PC-3 (cell line): ENCODE data around the gene SHROOM1. TPM values are rescaled to one million over a fixed set of nuclear protein-coding genes. Genes with fewer than 3 reads are reported as not detected.

ENCODE experiments used
- ATAC-seq: fragments of 200-7000 bp; cut with Tn5 transposase; 2 replicates; pipeline ENCODE4 v1.9.1; 2020; ENCODE audit warnings: mild to moderate bottlenecking, moderate library complexity
- BruUV-seq: library from RNA; stranded (reverse); fragments of 400-500 nt; replicated peaks from 2 replicates; lab custom pipeline; 2021; lab: Mats Ljungman, UMichigan
- CTCF ChIA-PET: fragments of 300-600 bp; sonication (Branson Sonifier 250); formaldehyde crosslinking; loops from one replicate; lab custom pipeline; 2022; ENCODE audit warnings: antibody characterized with exemption; lab: Charles Lee
- POLR2A ChIA-PET: fragments of 300-600 bp; sonication (Branson Sonifier 250); formaldehyde crosslinking; loops from one replicate; lab custom pipeline; 2022; ENCODE audit warnings: antibody characterized with exemption; ENCODE audit not compliant: unreplicated experiment; lab: Charles Lee
- DNase-seq: peaks from one replicate; pipeline ENCODE4 v3.0.0-alpha.2; 2015
- H2AFZ ChIP-seq: fragments of 300-600 bp; sonication (generic); 2 replicates; pipeline ENCODE4 v1.6.0; 2016; ENCODE audit warnings: antibody characterized with exemption, low read length
- H3F3A ChIP-seq: fragments of 300-600 bp; sonication (generic); one replicate; pipeline ENCODE4 v1.6.0; 2017; ENCODE audit warnings: antibody characterized with exemption, low read length, control low read depth, mild to moderate bottlenecking; ENCODE audit not compliant: unreplicated experiment
- H3K27ac ChIP-seq: fragments of 300-600 bp; sonication (generic); 2 replicates; pipeline ENCODE4 v1.5.1; 2016; ENCODE audit warnings: mild to moderate bottlenecking, low read length
- H3K27me3 ChIP-seq: fragments of 300-600 bp; sonication (generic); 2 replicates; pipeline ENCODE4 v1.6.1; 2016; ENCODE audit warnings: low read length, mixed read lengths
- H3K36me3 ChIP-seq: fragments of 300-600 bp; sonication (generic); 2 replicates; pipeline ENCODE4 v1.6.1; 2016; ENCODE audit warnings: low read depth, mixed run types, low read length, mixed read lengths
- H3K4me1 ChIP-seq: fragments of 300-600 bp; sonication (generic); 2 replicates; pipeline ENCODE4 v1.5.1; 2016; ENCODE audit warnings: low read length; ENCODE audit not compliant: insufficient read depth
- H3K4me2 ChIP-seq: fragments of 300-600 bp; sonication (generic); 2 replicates; pipeline ENCODE4 v1.6.0; 2016; ENCODE audit warnings: low read length
- H3K4me3 ChIP-seq: fragments of 300-600 bp; sonication (generic); 2 replicates; pipeline ENCODE4 v1.5.1; 2016; ENCODE audit warnings: mild to moderate bottlenecking, low read length, mixed read lengths
- H3K79me2 ChIP-seq: fragments of 300-600 bp; sonication (generic); 2 replicates; pipeline ENCODE4 v1.6.1; 2017; ENCODE audit warnings: low read length, mixed read lengths
- H3K9ac ChIP-seq: fragments of 300-600 bp; sonication (generic); 2 replicates; pipeline ENCODE4 v1.6.0; 2016; ENCODE audit warnings: mild to moderate bottlenecking, low read length
- H3K9me2 ChIP-seq: fragments of 300-600 bp; sonication (generic); replicated peaks from 2 replicates; pipeline ENCODE4 v1.6.1; 2016; ENCODE audit warnings: mixed run types, low read length, mixed read lengths
- H3K9me3 ChIP-seq: fragments of 300-600 bp; sonication (generic); 2 replicates; pipeline ENCODE4 v1.6.1; 2016; ENCODE audit warnings: low read length, mixed read lengths
- H4K20me1 ChIP-seq: fragments of 300-600 bp; sonication (generic); 2 replicates; pipeline ENCODE4 v1.6.1; 2016; ENCODE audit warnings: low read length, mixed read lengths
- EZH2 ChIP-seq: fragments of 300-600 bp; sonication (generic); IDR thresholded peaks from one replicate; pipeline ENCODE4 v1.6.1; 2017; ENCODE audit warnings: antibody characterized with exemption, mild to moderate bottlenecking, low read length; ENCODE audit not compliant: unreplicated experiment
- EZH2phosphoT487 ChIP-seq: fragments of 300-600 bp; sonication (generic); IDR thresholded peaks from 2 replicates; pipeline ENCODE4 v1.6.1; 2018; ENCODE audit warnings: mild to moderate bottlenecking, antibody characterized with exemption, low read length, borderline replicate concordance
- intact Hi-C: fragments of 100-400 bp; cut with micrococcal nuclease; formaldehyde crosslinking; loops from 2 replicates; pipeline ENCODE4 v1.9.0; 2023
- total RNA-seq: library from RNA; depleted of rRNA; stranded (reverse); fragments of >200 nt; gene quantifications from 2 replicates; pipeline ENCODE4 v1.2.3, GENCODE V29; 2014
- TF ChIP-seq, protein P1 (sequence below): fragments of 300-600 bp; sonication (generic); conservative IDR thresholded peaks from 2 replicates; pipeline ENCODE4 v1.5.1; 2017; ENCODE audit warnings: antibody characterized with exemption, low read depth, mild to moderate bottlenecking, low read length

SHROOM1 gene
- total RNA-seq, 1 experiment from 2014 or later = 13.6 TPM

DNA sequence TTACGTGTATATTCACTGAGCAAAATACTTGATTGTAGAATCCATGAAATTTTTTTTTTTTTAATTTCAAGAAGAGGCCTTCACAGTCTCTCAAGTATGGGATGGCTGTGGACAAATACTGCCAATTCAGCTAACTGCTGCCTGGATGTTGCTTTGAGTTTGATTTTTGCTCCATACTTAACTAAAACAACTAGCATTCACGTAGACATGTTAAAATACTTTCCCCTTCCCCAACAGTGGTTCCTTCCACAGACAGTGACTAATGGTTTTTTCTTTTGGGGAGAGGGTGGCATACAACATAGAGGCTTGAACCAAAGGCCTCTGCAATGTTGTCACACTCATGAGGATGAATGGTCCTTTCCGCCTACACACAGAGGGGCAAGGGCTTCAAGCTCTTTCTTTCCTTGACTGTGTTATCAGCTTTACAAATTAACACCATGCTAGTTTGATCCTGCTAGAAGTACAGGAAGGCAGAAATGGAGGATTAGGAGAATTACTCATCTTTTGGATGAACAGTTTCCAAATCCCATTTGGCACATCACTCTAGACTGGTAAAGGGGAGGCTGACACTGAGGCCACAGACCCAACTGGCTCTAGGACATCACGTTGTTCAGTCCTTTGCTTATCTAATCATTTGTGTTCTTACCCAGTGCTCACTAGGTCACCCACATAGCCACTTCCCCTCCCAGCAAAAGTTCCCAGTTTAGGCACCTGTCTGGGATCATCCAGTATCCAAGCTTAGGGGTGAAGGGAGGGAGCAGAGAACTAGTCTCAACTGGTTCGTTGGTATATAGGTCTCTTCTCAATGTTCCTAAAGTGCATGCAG lies 41.2 kb upstream of the SHROOM1 start:
- ATAC-seq (no peak), DNase-seq (no peak)
- Histone ChIP-seq H3K79me2 (peaks cover 15% of the 10 kb centered on the region), H3K4me3 (no peak overlapping the region), H3K27ac (no peak overlapping the region), H3K9me2 (no peaks in the 10 kb centered on the region), H3K9me3 (no peaks in the 10 kb centered on the region), H3K27me3 (no peaks in the 10 kb centered on the region), H4K20me1 (peaks cover 7% of the 10 kb centered on the region), H3K9ac (no peak overlapping the region), H3K4me2 (no peak overlapping the region), H2AFZ (no peak overlapping the region), H3K4me1 (peaks cover 9% of the 10 kb centered on the region), H3K36me3 (peaks cover 12% of the 10 kb centered on the region; the same call in 1 of the 2 replicates), H3F3A (no peaks in the 10 kb centered on the region)
- ChIA-PET CTCF (no interaction called here), POLR2A (no interaction called here)
- TF ChIP-seq EZH2phosphoT487 = no peak
- no peak for TF ChIP-seq EZH2
- TF ChIP-seq, protein P1, sequence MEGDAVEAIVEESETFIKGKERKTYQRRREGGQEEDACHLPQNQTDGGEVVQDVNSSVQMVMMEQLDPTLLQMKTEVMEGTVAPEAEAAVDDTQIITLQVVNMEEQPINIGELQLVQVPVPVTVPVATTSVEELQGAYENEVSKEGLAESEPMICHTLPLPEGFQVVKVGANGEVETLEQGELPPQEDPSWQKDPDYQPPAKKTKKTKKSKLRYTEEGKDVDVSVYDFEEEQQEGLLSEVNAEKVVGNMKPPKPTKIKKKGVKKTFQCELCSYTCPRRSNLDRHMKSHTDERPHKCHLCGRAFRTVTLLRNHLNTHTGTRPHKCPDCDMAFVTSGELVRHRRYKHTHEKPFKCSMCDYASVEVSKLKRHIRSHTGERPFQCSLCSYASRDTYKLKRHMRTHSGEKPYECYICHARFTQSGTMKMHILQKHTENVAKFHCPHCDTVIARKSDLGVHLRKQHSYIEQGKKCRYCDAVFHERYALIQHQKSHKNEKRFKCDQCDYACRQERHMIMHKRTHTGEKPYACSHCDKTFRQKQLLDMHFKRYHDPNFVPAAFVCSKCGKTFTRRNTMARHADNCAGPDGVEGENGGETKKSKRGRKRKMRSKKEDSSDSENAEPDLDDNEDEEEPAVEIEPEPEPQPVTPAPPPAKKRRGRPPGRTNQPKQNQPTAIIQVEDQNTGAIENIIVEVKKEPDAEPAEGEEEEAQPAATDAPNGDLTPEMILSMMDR = no peak
- intact Hi-C loops = no loop called here
- no TSS peak for BruUV-seq

DNA sequence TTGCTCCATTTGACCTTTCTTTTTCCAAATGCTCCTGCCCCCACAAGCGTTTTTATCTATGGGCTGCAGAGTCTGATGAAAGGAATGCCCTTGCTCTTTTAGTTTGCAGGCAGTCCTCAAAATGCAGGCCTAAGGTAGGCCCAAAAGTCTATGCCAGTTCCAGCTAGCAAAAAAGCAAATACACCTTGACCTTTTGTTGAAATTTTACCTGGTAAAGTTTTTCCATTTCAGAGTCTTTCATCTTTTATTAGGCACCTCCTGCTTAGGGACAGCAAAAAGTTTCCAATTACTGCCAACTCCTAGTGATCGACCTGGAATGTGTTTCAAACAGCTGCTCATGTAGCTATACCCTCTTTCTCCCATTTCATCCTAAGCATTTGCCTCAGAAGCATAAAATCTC lies 40.4 kb upstream of the SHROOM1 start:
- Histone ChIP-seq H3K4me1 (peaks cover 13% of the 10 kb centered on the region), H2AFZ (no peak overlapping the region), H3K27ac (no peak overlapping the region), H3K9ac (no peak overlapping the region), H3K4me2 (no peak overlapping the region), H3F3A (no peaks in the 10 kb centered on the region), H3K79me2 (peaks cover 18% of the 10 kb centered on the region), H3K36me3 (peaks cover 12% of the 10 kb centered on the region; the same call in 1 of the 2 replicates), H3K4me3 (no peak overlapping the region), H4K20me1 (peaks cover 7% of the 10 kb centered on the region), H3K27me3 (no peaks in the 10 kb centered on the region), H3K9me2 (no peaks in the 10 kb centered on the region), H3K9me3 (no peaks in the 10 kb centered on the region)
- no peak for TF ChIP-seq EZH2
- TF ChIP-seq, protein P1 = no peak
- no peak for TF ChIP-seq EZH2phosphoT487
- ChIA-PET POLR2A (no interaction called here), CTCF (no interaction called here)
- intact Hi-C loops = no loop called here
- DNase-seq (no peak), ATAC-seq (no peak)
- no TSS peak for BruUV-seq

DNA sequence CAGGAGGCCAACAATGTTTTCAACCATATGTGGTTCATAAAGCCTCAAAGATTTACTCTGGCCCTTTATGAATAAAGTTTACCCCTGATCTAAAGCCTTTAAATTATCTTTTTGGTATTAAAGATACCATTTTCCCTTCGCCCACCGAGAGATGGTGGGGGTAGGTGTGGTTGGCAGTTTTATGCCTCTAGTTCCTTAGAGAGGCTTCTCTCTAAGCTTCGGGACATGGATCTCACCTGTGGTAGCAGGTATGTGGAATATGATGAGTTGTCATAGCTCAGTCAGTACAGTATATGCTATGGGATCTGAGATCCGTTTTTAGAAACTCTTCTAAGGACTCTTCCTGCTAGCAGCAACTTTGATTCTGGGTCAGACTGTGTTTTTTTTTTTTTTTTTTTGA lies 38.3 kb upstream of the SHROOM1 start:
- Histone ChIP-seq H3F3A (no peaks in the 10 kb centered on the region), H3K4me3 (no peak overlapping the region), H3K27ac (no peak overlapping the region), H3K36me3 (peaks cover 12% of the 10 kb centered on the region; the same call in 1 of the 2 replicates), H2AFZ (no peak overlapping the region), H4K20me1 (peaks cover 7% of the 10 kb centered on the region), H3K9ac (no peak overlapping the region), H3K79me2 (peaks cover 18% of the 10 kb centered on the region), H3K9me2 (no peaks in the 10 kb centered on the region), H3K9me3 (no peaks in the 10 kb centered on the region), H3K4me1 (peaks cover 15% of the 10 kb centered on the region), H3K27me3 (no peaks in the 10 kb centered on the region), H3K4me2 (no peak overlapping the region)
- intact Hi-C loops = no loop called here
- no peak for DNase-seq
- ATAC-seq = no peak
- BruUV-seq = no TSS peak
- CTCF ChIA-PET = no interaction called here
- TF ChIP-seq, protein P1 = no peak
- TF ChIP-seq EZH2 (no peak), EZH2phosphoT487 (no peak)
- POLR2A ChIA-PET = no interaction called here
